GM23338 (cell line): Measurements from ENCODE around the gene TCF12. TPM values are rescaled to one million over a fixed set of nuclear protein-coding genes. Genes with fewer than 3 reads are reported as not detected.
A peak's percentile ranks its signal among the peaks of the same experiment; 100 is the strongest.

Source experiments
- ATAC-seq: fragments of 200-7000 bp; cut with Tn5 transposase; 3 replicates; pipeline ENCODE4 v1.9.1; 2020
- DNase-seq: peaks from one replicate; pipeline ENCODE4 v3.0.0-alpha.2; 2015; ENCODE audit warnings: low spot score
- H2AFZ ChIP-seq: fragments of 200-600 bp; sonication (generic); 2 replicates; pipeline ENCODE4 v1.8.0; 2016; ENCODE audit warnings: antibody characterized with exemption, mild to moderate bottlenecking, moderate library complexity
- H3F3A ChIP-seq: fragments of 200-600 bp; sonication (generic); replicated peaks from 2 replicates; pipeline ENCODE4 v1.8.0; 2017; ENCODE audit warnings: antibody characterized with exemption, mixed run types, low read depth
- H3K27ac ChIP-seq: fragments of 200-600 bp; sonication (generic); 2 replicates; pipeline ENCODE4 v1.6.1; 2016; ENCODE audit warnings: low read depth
- H3K27me3 ChIP-seq: fragments of 200-600 bp; sonication (generic); 2 replicates; pipeline ENCODE4 v1.8.0; 2016; ENCODE audit warnings: mild to moderate bottlenecking, mixed run types, moderate library complexity; ENCODE audit not compliant: insufficient read depth
- H3K36me3 ChIP-seq: fragments of 200-600 bp; sonication (generic); 2 replicates; pipeline ENCODE4 v1.8.0; 2016; ENCODE audit warnings: mild to moderate bottlenecking; ENCODE audit not compliant: insufficient read depth
- H3K4me1 ChIP-seq: fragments of 200-600 bp; sonication (generic); 2 replicates; pipeline ENCODE4 v1.8.0; 2016; ENCODE audit warnings: mild to moderate bottlenecking, moderate library complexity; ENCODE audit not compliant: insufficient read depth
- H3K4me2 ChIP-seq: fragments of 200-600 bp; sonication (generic); 2 replicates; pipeline ENCODE4 v1.7.1; 2017; ENCODE audit warnings: mixed run types
- H3K4me3 ChIP-seq: fragments of 200-600 bp; sonication (generic); 2 replicates; pipeline ENCODE4 v1.6.1; 2016; ENCODE audit warnings: mixed run types
- H3K79me2 ChIP-seq: fragments of 200-600 bp; sonication (generic); replicated peaks from 2 replicates; pipeline ENCODE4 v1.8.0; 2017; ENCODE audit warnings: mild to moderate bottlenecking; ENCODE audit not compliant: insufficient read depth
- H3K9me2 ChIP-seq: fragments of 200-600 bp; sonication (generic); 2 replicates; pipeline ENCODE4 v1.8.0; 2017; ENCODE audit not compliant: insufficient read depth
- H4K20me1 ChIP-seq: fragments of 200-600 bp; sonication (generic); replicated peaks from 2 replicates; pipeline ENCODE4 v1.8.0; 2017; ENCODE audit warnings: mild to moderate bottlenecking; ENCODE audit not compliant: insufficient read depth
- H3K27ac Mint-ChIP-seq: 2 replicates; pipeline ENCODE4 v1.8.0; 2020; ENCODE audit warnings: inconsistent platforms, mild to moderate bottlenecking, moderate library complexity, mixed read lengths
- H3K27me3 Mint-ChIP-seq: 3 replicates; pipeline ENCODE4 v1.8.0; 2022; ENCODE audit warnings: low read depth, mild to moderate bottlenecking, moderate library complexity, mixed read lengths, inconsistent platforms; ENCODE audit not compliant: insufficient read depth, poor library complexity
- H3K36me3 Mint-ChIP-seq: 3 replicates; pipeline ENCODE4 v1.8.0; 2021; ENCODE audit warnings: low read depth, mild to moderate bottlenecking, inconsistent platforms, moderate library complexity, mixed read lengths
- H3K4me1 Mint-ChIP-seq: 3 replicates; pipeline ENCODE4 v1.8.0; 2020; ENCODE audit warnings: mild to moderate bottlenecking, inconsistent platforms, mixed read lengths
- H3K4me3 Mint-ChIP-seq: 3 replicates; pipeline ENCODE4 v1.8.0; 2021; ENCODE audit warnings: moderate library complexity, mild to moderate bottlenecking, inconsistent platforms, mixed read lengths
- H3K9me3 Mint-ChIP-seq: 3 replicates; pipeline ENCODE4 v1.8.0; 2020; ENCODE audit warnings: moderate library complexity, mild to moderate bottlenecking, inconsistent platforms, mixed read lengths
- CREB1 ChIP-seq: fragments of 250-450 bp; sonication (Bioruptor Pico); IDR thresholded peaks from 2 replicates; pipeline ENCODE4 v1.5.0; 2020; ENCODE audit warnings: low read depth, mild to moderate bottlenecking, moderate library complexity
- CTCF ChIP-seq, 2 experiments: fragments of 200-600 bp in 1 of 2; sonication (generic) in 1 of 2; conservative IDR thresholded peaks; 2 replicates each; pipeline versions ENCODE4 v1.5.1 to v1.6.1; 2016 to 2017; ENCODE audit warnings: antibody characterized with exemption in 2 of 2, low read depth in 2 of 2, mild to moderate bottlenecking in 2 of 2, moderate library complexity in 1 of 2
- EZH2 ChIP-seq: fragments of 200-600 bp; sonication (generic); IDR thresholded peaks from one replicate; pipeline ENCODE4 v1.8.0; 2017; ENCODE audit warnings: antibody characterized with exemption, mild to moderate bottlenecking, low read depth; ENCODE audit not compliant: unreplicated experiment
- EZH2phosphoT487 ChIP-seq: fragments of 200-600 bp; sonication (generic); IDR thresholded peaks from one replicate; pipeline ENCODE4 v1.8.1; 2018; ENCODE audit warnings: antibody characterized with exemption; ENCODE audit not compliant: unreplicated experiment
- JUNB ChIP-seq: IDR thresholded peaks from one replicate; pipeline ENCODE4 v1.6.1; 2016; ENCODE audit warnings: antibody characterized with exemption; ENCODE audit not compliant: unreplicated experiment
- NANOG ChIP-seq: IDR thresholded peaks from 2 replicates; pipeline ENCODE4 v1.6.1; 2016; ENCODE audit warnings: antibody characterized with exemption, borderline replicate concordance
- REST ChIP-seq: IDR thresholded peaks from one replicate; pipeline ENCODE4 v1.6.1; 2018; ENCODE audit warnings: antibody characterized with exemption; ENCODE audit not compliant: unreplicated experiment
- STAT1 ChIP-seq: IDR thresholded peaks from one replicate; pipeline ENCODE4 v1.6.1; 2016; ENCODE audit warnings: antibody characterized with exemption; ENCODE audit not compliant: unreplicated experiment
- ZNF114 ChIP-seq: fragments of 250-450 bp; sonication (Bioruptor Pico); IDR thresholded peaks from 2 replicates; pipeline ENCODE4 v1.5.0; 2020; ENCODE audit warnings: mild to moderate bottlenecking, moderate library complexity
- ZNF331 ChIP-seq: fragments of 250-450 bp; sonication (Bioruptor Pico); IDR thresholded peaks from 2 replicates; pipeline ENCODE4 v1.5.0; 2020; ENCODE audit warnings: low read depth, mild to moderate bottlenecking, moderate library complexity
- polyA plus RNA-seq: library from polyadenylated mRNA; unstranded; fragments of >200 nt; fragmentation: Nextera tagmentation; extraction: Ambion mirVana; gene quantifications from 2 replicates; pipeline ENCODE4 v1.2.1, GENCODE V29; 2016
- total RNA-seq: library from RNA; depleted of rRNA; stranded (reverse); fragments of >200 nt; shearing (Covaris generic); gene quantifications from 2 replicates; pipeline ENCODE4 v1.2.3, GENCODE V29; 2014
- TF ChIP-seq, protein P1 (sequence below): IDR thresholded peaks from 2 replicates; pipeline ENCODE4 v1.6.1; 2016; ENCODE audit warnings: antibody characterized with exemption
- TF ChIP-seq, protein P2 (sequence below): fragments of 250-450 bp; sonication (Bioruptor Pico); IDR thresholded peaks from 2 replicates; pipeline ENCODE4 v1.5.0; 2020; ENCODE audit warnings: mild to moderate bottlenecking, moderate library complexity

Gene TCF12
- total and polyA plus RNA-seq, 2 experiments from 2014 or later = 27.6 to 104 TPM

GRCh38 chr15:57148262-57148661, 229.8 kb downstream of the TCF12 start (continued):
- TF ChIP-seq, protein P1, sequence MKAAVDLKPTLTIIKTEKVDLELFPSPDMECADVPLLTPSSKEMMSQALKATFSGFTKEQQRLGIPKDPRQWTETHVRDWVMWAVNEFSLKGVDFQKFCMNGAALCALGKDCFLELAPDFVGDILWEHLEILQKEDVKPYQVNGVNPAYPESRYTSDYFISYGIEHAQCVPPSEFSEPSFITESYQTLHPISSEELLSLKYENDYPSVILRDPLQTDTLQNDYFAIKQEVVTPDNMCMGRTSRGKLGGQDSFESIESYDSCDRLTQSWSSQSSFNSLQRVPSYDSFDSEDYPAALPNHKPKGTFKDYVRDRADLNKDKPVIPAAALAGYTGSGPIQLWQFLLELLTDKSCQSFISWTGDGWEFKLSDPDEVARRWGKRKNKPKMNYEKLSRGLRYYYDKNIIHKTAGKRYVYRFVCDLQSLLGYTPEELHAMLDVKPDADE = no peak
- TF ChIP-seq ZNF114 (no peak), EZH2phosphoT487 (no peak), NANOG (no peak)

DNA sequence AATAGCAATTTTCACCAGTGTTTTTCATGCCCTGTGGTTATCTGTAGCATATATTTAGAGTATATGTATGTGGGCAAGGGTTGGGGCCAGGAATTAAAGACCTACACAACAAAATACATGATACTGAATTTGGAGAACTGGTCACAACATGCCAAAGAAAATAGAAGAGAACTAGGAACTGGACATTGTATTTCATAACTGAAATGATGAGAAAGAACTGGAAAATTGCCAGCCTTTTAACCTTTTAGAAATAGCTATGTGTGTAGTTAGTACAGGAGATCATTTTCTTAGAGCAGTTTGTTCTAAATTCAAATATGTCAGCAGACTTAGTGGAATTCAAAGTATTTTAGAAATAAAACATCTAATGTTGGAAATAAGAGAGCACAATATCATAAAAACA, 230.8 kb downstream of the TCF12 start:
- Mint-ChIP-seq H3K9me3 (peaks cover 25% of the 10 kb centered on the region), H3K4me3 (no peak overlapping the region), H3K27ac (0 out of 2 replicates have a peak overlapping the region, but pooled peaks have one; percentile 33), H3K4me1 (peaks cover 17% of the 10 kb centered on the region), H3K27me3 (peaks cover 5% of the 10 kb centered on the region), H3K36me3 (peaks cover 34% of the 10 kb centered on the region)
- Histone ChIP-seq H3F3A (no peaks in the 10 kb centered on the region), H3K79me2 (peaks cover 5% of the 10 kb centered on the region; the same call in 1 of the 2 replicates), H3K27me3 (no peaks in the 10 kb centered on the region), H3K4me3 (no peak overlapping the region), H2AFZ (no peak overlapping the region), H3K4me1 (peaks cover 5% of the 10 kb centered on the region), H4K20me1 (no peaks in the 10 kb centered on the region; the same call in 1 of the 2 replicates), H3K27ac (0 out of 2 replicates have a peak overlapping the region, but pooled peaks have one; percentile 2), H3K36me3 (no peaks in the 10 kb centered on the region), H3K4me2 (no peak overlapping the region), H3K9me2 (no peaks in the 10 kb centered on the region)
- no peak for DNase-seq
- no peak for ATAC-seq
- no peak for TF ChIP-seq REST
- no peak for TF ChIP-seq ZNF114
- TF ChIP-seq EZH2 = no peak
- no peak for TF ChIP-seq ZNF331 (CRISPR knock-in tag)
- TF ChIP-seq CTCF (conservative IDR thresholded peaks at IDR 0.05; ENCODE audit: low read depth in 2 of 2) = no peak
- TF ChIP-seq, protein P1 = no peak
- TF ChIP-seq STAT1 = no peak
- TF ChIP-seq, protein P2, sequence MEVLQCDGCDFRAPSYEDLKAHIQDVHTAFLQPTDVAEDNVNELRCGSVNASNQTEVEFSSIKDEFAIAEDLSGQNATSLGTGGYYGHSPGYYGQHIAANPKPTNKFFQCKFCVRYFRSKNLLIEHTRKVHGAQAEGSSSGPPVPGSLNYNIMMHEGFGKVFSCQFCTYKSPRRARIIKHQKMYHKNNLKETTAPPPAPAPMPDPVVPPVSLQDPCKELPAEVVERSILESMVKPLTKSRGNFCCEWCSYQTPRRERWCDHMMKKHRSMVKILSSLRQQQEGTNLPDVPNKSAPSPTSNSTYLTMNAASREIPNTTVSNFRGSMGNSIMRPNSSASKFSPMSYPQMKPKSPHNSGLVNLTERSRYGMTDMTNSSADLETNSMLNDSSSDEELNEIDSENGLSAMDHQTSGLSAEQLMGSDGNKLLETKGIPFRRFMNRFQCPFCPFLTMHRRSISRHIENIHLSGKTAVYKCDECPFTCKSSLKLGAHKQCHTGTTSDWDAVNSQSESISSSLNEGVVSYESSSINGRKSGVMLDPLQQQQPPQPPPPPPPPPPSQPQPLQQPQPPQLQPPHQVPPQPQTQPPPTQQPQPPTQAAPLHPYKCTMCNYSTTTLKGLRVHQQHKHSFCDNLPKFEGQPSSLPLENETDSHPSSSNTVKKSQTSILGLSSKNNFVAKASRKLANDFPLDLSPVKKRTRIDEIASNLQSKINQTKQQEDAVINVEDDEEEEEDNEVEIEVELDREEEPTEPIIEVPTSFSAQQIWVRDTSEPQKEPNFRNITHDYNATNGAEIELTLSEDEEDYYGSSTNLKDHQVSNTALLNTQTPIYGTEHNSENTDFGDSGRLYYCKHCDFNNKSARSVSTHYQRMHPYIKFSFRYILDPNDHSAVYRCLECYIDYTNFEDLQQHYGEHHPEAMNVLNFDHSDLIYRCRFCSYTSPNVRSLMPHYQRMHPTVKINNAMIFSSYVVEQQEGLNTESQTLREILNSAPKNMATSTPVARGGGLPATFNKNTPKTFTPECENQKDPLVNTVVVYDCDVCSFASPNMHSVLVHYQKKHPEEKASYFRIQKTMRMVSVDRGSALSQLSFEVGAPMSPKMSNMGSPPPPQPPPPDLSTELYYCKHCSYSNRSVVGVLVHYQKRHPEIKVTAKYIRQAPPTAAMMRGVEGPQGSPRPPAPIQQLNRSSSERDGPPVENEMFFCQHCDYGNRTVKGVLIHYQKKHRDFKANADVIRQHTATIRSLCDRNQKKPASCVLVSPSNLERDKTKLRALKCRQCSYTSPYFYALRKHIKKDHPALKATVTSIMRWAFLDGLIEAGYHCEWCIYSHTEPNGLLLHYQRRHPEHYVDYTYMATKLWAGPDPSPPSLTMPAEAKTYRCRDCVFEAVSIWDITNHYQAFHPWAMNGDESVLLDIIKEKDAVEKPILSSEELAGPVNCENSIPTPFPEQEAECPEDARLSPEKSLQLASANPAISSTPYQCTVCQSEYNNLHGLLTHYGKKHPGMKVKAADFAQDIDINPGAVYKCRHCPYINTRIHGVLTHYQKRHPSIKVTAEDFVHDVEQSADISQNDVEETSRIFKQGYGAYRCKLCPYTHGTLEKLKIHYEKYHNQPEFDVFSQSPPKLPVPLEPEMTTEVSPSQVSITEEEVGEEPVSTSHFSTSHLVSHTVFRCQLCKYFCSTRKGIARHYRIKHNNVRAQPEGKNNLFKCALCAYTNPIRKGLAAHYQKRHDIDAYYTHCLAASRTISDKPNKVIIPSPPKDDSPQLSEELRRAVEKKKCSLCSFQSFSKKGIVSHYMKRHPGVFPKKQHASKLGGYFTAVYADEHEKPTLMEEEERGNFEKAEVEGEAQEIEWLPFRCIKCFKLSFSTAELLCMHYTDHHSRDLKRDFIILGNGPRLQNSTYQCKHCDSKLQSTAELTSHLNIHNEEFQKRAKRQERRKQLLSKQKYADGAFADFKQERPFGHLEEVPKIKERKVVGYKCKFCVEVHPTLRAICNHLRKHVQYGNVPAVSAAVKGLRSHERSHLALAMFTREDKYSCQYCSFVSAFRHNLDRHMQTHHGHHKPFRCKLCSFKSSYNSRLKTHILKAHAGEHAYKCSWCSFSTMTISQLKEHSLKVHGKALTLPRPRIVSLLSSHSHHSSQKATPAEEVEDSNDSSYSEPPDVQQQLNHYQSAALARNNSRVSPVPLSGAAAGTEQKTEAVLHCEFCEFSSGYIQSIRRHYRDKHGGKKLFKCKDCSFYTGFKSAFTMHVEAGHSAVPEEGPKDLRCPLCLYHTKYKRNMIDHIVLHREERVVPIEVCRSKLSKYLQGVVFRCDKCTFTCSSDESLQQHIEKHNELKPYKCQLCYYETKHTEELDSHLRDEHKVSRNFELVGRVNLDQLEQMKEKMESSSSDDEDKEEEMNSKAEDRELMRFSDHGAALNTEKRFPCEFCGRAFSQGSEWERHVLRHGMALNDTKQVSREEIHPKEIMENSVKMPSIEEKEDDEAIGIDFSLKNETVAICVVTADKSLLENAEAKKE (CRISPR knock-in tag) = no peak
- no peak for TF ChIP-seq CREB1 (CRISPR knock-in tag)
- TF ChIP-seq JUNB = no peak
